ENCODE measurements around the gene CEP44.
"Not testable (repeated sequence)": the region's sequence is repeated elsewhere in the genome, so short reads cannot be mapped to it uniquely, and the experiment has no call there.

The CEP44 gene

GRCh38 chr4:174252412-174252811, 31.3 kb upstream of the CEP44 start:
- DNase-seq (ENCODE audit: low read depth), result no peak
- TF ChIP-seq, protein P1, sequence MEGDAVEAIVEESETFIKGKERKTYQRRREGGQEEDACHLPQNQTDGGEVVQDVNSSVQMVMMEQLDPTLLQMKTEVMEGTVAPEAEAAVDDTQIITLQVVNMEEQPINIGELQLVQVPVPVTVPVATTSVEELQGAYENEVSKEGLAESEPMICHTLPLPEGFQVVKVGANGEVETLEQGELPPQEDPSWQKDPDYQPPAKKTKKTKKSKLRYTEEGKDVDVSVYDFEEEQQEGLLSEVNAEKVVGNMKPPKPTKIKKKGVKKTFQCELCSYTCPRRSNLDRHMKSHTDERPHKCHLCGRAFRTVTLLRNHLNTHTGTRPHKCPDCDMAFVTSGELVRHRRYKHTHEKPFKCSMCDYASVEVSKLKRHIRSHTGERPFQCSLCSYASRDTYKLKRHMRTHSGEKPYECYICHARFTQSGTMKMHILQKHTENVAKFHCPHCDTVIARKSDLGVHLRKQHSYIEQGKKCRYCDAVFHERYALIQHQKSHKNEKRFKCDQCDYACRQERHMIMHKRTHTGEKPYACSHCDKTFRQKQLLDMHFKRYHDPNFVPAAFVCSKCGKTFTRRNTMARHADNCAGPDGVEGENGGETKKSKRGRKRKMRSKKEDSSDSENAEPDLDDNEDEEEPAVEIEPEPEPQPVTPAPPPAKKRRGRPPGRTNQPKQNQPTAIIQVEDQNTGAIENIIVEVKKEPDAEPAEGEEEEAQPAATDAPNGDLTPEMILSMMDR (IDR thresholded peaks at IDR 0.05; ENCODE audit: low read depth, low read length, missing control alignments), result no peak
- H3K4me3 ChIP-seq (ENCODE audit: low read depth, low read length), result no peak overlapping the region

DNA sequence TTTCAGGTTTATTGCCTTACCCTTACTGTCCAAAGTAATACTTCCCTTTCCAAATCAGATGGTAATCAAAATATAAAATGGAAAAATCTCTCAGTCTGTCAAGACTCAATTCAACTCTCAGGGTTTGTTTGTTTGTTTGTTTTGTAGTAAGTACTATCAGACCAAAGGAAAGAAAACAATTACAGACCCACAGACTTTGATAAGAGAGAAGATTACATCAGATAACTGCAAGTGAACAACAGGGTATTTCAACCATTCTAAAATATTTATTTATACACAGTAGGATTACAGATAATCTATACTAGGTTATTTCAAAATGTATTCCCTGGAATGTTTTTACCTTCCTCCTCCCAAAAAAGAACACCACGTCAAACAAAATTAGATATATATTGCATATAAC, 29.1 kb upstream of the CEP44 start:
- no peak for DNase-seq (ENCODE audit: low read depth)
- TF ChIP-seq, protein P1 (IDR thresholded peaks at IDR 0.05; ENCODE audit: low read depth, low read length, missing control alignments), result no peak
- no peak overlapping the region for H3K4me3 ChIP-seq (ENCODE audit: low read depth, low read length)

DNA sequence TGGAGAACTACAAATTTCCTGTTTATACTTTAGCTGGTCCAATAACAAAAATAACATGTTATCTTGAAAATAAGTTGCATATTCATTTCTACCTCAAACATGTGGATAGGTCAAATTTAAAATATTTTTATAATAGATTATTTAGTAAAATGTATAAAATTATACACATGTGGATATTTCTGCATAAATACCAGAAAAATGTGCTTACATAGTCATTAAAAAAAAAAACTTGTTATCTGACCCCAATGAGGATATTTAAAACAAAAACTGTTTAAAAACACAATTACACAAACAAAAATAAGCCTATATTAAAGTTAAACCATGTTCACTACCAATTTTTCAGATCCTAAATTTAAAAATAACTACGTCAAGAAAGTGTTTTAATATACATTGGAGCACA, 28.3 kb upstream of the CEP44 start:
- no peak for DNase-seq (ENCODE audit: low read depth)
- H3K4me3 ChIP-seq (ENCODE audit: low read depth, low read length), result no peak overlapping the region
- TF ChIP-seq, protein P1 (IDR thresholded peaks at IDR 0.05; ENCODE audit: low read depth, low read length, missing control alignments), result no peak

GRCh38 chr4:174255786-174256185, 27.9 kb upstream of the CEP44 start:
- DNase-seq (ENCODE audit: low read depth), result no peak
- no peak overlapping the region for H3K4me3 ChIP-seq (ENCODE audit: low read depth, low read length)
- TF ChIP-seq, protein P1 (IDR thresholded peaks at IDR 0.05; ENCODE audit: low read depth, low read length, missing control alignments), result no peak

GRCh38 chr4:174256277-174256713, 27.4 kb upstream of the CEP44 start:
- TF ChIP-seq, protein P1 (IDR thresholded peaks at IDR 0.05; ENCODE audit: low read depth, low read length, missing control alignments), result no peak
- DNase-seq (ENCODE audit: low read depth), result no peak
- no peak overlapping the region for H3K4me3 ChIP-seq (ENCODE audit: low read depth, low read length)

DNA sequence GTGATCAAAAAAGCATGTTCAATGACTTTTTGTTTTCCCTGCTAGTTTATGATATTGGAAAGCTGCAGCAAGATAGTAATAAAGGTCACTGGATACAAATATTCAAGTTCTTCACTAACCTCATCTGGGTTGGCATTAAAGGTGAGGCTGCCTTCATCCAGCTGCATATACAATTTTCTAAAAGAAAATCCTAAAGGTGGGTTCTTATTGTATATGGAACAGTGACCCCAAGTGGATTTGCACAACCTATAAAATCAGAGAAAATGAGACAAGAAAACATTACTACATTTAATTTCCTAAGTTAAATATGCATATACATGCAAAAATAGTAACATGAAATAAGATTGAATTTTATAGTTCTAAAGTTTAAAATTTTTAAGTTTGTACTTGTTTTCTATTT, 24.1 kb upstream of the CEP44 start:
- DNase-seq (ENCODE audit: low read depth), result no peak
- H3K4me3 ChIP-seq (ENCODE audit: low read depth, low read length), result no peak overlapping the region
- TF ChIP-seq, protein P1 (IDR thresholded peaks at IDR 0.05; ENCODE audit: low read depth, low read length, missing control alignments), result no peak

DNA sequence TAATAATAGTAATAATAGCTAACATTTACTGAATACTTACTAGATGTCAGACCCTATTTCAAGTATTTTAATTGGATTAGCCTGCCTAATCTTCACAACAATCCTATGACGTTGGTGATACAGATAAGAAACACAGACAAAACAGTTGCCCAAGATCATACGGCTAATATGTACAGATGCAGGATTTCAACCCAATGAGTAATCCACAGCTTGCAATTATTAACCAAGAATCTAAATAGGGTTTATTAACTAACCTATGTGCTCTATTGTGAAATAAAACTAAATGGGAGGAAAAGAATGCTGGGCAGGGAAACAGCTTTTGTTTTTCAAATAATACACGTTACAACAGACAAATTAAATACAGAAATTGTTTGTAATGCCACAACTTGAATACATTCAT, 23.6 kb upstream of the CEP44 start:
- no peak overlapping the region for H3K4me3 ChIP-seq (ENCODE audit: low read depth, low read length)
- DNase-seq (ENCODE audit: low read depth), result no peak
- TF ChIP-seq, protein P1 (IDR thresholded peaks at IDR 0.05; ENCODE audit: low read depth, low read length, missing control alignments), result no peak

DNA sequence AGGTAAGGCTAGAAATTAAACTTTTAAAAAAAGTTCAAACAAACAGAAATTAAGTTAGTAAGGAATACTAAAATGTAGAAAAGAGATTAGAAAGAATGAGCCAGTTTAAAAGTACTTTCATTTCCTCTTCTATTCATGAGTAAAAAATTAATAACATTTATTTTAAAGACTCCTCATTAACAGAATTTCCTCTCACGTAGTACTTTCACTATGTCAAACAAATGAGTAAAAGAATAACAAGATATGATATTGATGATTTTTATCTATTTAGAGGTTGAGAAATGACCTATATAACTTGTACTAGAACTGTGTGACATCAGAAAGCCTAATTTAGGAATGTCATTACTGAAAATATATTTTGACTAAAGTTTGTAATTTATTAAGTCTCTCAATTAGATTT, 22.3 kb upstream of the CEP44 start:
- DNase-seq (ENCODE audit: low read depth), result not testable (repeated sequence)

More for the DNA sequence above, 22.3 kb upstream of the CEP44 start:
- not testable (repeated sequence) for H3K4me3 ChIP-seq (ENCODE audit: low read depth, low read length)

All from GM12864 (cell line).